Measurements from ENCODE around the gene COMMD7. TPM values are rescaled to one million over a fixed set of nuclear protein-coding genes. Genes with fewer than 3 reads are reported as not detected.
A peak's percentile ranks its signal among the peaks of the same experiment; 100 is the strongest.

COMMD7 gene
- total RNA-seq, 1 donor from 2014 or later, result 48.6 TPM

DNA sequence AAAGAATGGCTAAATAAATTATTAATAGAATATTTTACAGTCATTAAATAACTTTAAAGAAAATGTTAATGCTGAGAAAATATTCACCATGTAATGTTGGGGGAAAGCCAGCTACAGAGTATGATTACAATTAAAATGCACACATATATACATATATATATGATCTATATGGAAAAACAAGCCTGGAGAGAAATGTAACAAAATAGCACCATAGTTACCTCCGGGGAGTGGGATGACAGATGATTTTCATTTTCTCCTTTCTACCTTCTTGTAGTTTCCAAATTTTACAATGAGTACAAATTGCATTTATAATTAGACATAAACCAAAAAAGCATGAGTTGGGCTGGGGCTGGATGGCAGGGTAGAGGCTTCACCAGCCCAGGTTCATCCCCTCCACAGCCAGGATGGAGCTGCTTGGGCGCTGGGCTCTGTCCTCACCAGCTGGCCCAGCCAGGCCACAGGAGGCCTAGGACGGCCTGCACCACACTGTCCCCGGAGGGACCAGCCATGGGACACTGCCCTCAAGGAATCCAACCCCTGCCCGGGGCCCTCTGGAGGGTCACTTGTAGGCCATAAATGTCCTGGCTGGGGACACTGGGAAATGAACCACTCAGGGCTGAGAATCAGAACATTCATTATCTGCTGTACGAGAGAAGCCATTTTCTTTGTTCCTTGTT lies 79.8 kb downstream of the COMMD7 start:
- intact Hi-C loops (cut with DNase I), result no loop called here
- no peak for ATAC-seq
- no peak for DNase-seq (ENCODE audit: missing footprints)

DNA sequence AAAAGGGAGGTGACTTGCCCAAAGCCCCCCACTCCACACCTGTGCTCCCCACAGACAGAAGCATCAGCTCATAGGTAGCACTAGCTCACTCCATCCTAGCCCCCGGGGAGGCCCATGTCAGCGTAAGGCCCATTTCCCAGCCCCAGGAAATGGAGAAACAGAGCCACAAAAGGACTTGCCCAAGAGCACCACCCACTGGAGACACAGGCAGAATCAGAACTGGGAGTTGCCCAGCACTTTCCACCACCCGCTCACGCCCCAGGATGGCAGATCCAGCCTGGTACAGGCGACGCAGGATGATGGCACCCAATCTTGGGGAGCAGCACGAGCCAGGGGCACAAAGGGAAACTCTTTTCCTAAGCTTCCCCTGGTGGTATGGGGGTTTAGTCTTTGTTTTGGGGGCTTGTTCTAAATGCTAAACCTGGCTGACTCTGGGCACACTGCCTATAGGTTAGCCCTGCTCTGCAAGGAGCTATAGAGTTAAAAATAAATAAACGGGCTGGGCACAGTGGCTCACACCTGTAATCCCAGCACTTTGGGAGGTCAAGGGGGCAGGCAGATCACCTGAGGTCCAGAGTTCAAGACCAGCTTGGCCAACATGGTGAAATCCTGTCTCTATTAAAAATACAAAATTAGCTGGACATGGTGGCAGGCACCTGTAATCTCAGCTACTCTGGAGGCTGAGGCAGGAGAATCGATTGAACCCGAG lies 81.3 kb downstream of the COMMD7 start:
- ATAC-seq (no peak), DNase-seq (ENCODE audit: missing footprints) (no peak)
- intact Hi-C loops (cut with DNase I), result no loop called here

DNA sequence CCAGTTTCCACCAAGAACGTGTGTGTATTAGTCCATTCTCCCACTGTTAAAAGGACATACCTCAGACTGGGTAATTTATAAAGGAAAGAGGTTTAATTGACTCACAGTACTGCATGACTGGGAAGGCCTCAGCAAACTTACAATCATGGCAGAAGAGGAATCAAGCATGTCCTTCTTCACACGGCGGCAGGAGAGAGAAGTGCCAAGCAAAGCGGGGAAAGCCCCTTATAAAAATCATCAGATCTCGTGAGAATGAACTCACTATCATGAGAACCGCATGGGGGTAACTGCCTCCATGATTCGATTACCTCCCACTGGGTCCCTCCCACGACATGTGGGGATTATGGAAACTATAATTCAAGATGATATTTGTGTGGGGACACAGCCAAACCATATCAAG lies 82.6 kb downstream of the COMMD7 start:
- DNase-seq (ENCODE audit: missing footprints) (no peak), ATAC-seq (no peak)
- intact Hi-C loops (cut with DNase I), result no loop called here

DNA sequence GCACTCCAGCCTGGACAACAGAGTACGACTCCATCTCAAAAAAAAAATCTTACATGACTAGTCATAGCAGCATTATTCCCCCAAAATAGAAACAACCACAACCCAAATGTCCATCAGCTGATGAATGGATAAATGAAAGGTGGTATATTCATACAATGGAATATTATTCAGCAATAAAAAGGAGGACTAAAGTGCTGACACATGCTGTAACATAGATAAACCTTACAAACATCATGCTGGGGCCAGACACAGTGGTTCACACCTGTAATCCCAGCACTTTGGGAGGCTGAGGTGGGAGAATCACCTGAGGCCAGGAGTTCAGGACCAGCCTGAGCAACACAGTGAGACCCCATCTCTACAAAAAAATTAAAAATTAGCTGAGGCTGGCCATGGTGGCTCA lies 86.4 kb downstream of the COMMD7 start:
- intact Hi-C loops (cut with DNase I), result loop anchor here (10.0 kb wide), 1 partner anchor 832 kb away; no protein-coding TSS in a partner anchor

DNA sequence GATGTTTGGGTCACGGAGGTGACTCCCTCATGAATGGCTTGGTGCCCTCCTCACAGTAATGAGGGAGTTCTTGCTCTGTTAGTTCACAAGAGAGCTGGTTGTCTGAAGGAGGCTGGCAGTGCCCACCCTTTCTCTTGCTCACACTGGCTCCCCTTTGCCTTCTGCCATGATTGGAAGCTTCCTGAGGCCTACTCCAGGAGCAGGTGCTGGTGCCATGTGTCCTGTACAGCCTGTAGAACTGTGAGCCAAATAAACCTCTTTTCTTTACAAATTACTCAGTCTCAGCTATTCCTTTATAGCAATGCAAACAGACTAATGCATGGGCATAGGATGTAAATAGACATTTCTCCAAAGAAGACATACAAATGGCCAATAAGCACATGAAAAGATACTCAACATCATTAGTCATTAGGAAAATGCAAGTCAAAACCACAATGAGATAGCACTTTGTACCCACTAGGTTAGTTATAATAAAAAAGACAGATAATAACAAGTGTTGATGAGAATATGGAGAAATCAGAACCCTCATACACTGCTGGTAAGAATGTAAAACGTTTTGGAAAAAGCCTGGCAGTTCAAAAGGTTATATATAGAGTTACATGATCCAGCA lies 87.3 kb downstream of the COMMD7 start:
- intact Hi-C loops (cut with DNase I), result loop anchor here (10.0 kb wide), 1 partner anchor 831 kb away; no protein-coding TSS in a partner anchor
- no peak for ATAC-seq
- DNase-seq (ENCODE audit: missing footprints), result no peak

More for the DNA sequence above, 86.4 kb downstream of the COMMD7 start:
- no peak for ATAC-seq
- DNase-seq (ENCODE audit: missing footprints), result no peak

DNA sequence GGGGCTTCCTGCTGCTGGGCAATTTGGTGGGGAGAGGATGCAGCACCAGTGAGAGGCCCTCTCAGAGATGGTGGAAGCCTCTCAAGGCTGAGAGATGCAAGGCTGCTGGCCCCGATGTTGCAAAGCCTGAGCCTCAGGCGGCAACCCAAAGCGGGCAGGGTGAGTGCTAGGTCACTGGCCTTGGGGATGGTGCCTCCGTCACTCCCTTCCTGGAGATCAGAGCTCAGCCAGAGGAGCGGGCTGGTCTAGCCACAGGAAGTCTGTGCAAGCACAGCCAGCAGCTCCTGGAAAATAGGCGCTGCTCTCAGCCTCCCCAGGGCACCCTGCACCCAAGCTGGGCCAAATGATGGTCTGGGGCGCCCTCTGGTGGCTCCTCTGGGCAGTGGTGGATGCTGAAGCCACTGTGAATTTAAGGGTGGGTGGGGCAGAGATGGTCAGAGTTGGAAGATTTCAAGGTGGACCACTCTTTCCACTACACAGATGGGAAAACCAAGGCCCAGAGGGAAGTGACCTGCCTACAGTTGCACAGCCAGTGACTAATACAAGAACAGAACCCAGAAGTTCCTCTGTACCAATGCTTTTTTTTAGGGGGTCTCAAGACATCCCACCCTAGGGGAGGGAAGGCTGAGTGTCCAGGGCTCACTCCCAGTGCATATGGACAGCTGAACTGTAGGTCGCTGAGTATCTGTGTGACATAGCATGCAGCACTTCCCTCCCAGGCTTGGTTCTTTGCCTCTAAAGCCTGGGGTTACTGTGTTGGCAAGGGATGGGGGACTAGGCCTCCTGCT lies 90.3 kb downstream of the COMMD7 start:
- intact Hi-C loops (cut with DNase I), result loop anchor here (1.0 to 10.0 kb wide), 2 partner anchors 132 to 828 kb away; no protein-coding TSS in a partner anchor
- peak; percentile 90 for DNase-seq (ENCODE audit: missing footprints)
- peak; percentile 96 for ATAC-seq

Other genes starting within 250 kb of the COMMD7 start
- gene NOL4L, start 158.1 kb downstream of the COMMD7 start, total RNA-seq, result 4.3 TPM
- gene C20orf203, start 69.5 kb downstream of the COMMD7 start, total RNA-seq, result not detected
- 0.32 TPM for gene DNMT3B, start 18.9 kb upstream of the COMMD7 start, total RNA-seq
- gene MAPRE1, start 76.5 kb upstream of the COMMD7 start, total RNA-seq, result 64.8 TPM
- 0.43 TPM for gene EFCAB8, start 115.5 kb upstream of the COMMD7 start, total RNA-seq

All from Right ventricle myocardium inferior (tissue), 1 donor.